Stimulated activated CD4-positive, alpha-beta T cell treated with anti-CD3 and anti-CD28 coated beads, Interleukin-2, amount 100 ng/mL, for 48 hours (primary cell): ENCODE data around the gene SNX2.
"Not testable (repeated sequence)": the region's sequence is repeated elsewhere in the genome, so short reads cannot be mapped to it uniquely, and the experiment has no call there.

ENCODE experiments used
- DNase-seq, 2 donors: peaks; one replicate each; pipeline ENCODE4 v3.0.0-alpha.2; 2020

SNX2 gene, protein sequence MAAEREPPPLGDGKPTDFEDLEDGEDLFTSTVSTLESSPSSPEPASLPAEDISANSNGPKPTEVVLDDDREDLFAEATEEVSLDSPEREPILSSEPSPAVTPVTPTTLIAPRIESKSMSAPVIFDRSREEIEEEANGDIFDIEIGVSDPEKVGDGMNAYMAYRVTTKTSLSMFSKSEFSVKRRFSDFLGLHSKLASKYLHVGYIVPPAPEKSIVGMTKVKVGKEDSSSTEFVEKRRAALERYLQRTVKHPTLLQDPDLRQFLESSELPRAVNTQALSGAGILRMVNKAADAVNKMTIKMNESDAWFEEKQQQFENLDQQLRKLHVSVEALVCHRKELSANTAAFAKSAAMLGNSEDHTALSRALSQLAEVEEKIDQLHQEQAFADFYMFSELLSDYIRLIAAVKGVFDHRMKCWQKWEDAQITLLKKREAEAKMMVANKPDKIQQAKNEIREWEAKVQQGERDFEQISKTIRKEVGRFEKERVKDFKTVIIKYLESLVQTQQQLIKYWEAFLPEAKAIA

DNA sequence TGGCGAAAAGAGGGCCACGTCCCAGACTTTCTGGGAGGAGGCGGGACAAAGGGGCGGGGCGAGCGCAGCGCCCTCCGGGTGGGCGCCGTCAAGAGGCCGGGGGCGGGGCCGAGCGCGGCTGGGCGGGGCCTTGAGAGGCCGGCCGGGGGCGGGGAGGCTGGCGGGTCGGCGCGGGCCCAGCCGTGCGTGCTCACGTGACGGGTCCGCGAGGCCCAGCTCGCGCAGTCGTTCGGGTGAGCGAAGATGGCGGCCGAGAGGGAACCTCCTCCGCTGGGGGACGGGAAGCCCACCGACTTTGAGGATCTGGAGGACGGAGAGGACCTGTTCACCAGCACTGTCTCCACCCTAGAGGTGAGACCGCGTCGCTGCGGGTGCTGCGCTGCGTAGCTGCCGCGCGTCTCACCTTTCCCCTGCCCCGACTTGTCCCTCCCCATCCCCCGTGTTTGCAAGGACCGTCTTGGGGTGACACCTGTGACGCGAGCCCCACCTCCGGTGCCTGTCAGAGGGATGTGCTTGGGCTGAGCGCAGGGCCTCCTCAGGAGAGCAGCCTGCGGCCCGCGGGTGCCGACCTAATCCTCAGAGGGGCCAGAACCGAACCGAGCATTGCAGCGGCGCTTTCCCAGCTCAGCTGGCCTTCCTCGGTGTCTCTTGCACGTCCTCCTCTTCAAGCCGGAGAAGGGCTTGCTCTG is at the start of gene SNX2:
Gene SNX2 (plus strand): TSS at position 220 of the 689 bp plus-strand sequence. CDS start 24 bp downstream, at position 244.
- peak; percentile 85 to 90 for DNase-seq

DNA sequence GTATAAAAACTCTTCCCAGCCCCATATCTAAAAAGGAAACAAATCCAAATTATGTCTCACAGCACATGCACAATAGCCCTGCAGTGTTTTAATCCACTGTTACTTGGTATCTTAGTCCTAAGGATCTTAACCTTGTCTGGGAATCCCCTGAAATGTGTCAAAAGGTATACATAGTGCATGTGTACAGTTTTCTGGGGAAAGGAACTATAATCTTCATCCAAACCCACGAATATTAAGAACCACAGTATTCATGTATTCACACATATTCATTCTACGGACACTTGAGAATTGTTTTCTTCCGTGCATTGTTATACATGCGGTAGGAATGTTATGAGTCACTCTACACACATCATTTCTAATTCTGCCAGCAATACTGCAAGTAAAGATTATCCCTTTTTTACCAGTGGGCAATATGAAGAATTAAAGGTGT is 47.8 kb upstream of the SNX2 start:
- no peak for DNase-seq

DNA sequence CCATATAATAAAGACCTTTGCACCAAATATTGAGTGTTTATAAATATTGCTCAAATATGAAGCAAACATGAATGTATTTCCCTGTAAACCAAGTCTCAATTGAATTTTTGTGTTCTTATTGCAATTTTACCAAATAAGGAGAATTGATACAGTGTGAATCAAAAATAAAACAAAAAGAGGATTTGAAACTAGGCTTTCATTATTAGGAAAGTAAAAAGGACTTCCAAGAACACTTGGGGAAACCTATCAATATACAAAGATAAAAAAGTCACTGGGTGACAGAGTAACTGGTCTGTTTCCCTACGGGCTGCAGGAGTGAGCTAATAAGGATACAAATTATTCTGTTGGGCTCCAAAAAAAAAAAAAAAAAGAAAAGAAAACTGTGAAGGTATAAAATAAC is 44.8 kb upstream of the SNX2 start:
- no peak for DNase-seq

DNA sequence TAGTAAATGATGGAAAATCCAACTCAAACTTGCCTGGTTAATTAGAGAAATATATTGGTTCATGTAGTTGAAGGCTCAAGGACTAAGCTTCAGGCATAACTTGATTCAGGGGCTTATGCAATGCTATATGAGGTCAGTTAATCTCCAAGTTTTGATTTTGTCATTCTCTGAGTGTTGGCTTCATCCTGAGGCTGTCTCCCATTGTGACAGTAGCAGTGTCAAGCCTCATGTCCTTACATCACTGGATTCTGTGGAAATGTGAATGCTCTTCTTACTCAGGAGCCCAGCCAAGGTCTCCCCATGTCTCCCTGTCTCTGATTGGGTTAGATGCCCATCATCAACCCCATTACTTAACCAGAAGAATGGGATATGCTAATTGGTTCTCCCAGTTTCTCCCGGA is 44.4 kb upstream of the SNX2 start:
- no peak for DNase-seq

DNA sequence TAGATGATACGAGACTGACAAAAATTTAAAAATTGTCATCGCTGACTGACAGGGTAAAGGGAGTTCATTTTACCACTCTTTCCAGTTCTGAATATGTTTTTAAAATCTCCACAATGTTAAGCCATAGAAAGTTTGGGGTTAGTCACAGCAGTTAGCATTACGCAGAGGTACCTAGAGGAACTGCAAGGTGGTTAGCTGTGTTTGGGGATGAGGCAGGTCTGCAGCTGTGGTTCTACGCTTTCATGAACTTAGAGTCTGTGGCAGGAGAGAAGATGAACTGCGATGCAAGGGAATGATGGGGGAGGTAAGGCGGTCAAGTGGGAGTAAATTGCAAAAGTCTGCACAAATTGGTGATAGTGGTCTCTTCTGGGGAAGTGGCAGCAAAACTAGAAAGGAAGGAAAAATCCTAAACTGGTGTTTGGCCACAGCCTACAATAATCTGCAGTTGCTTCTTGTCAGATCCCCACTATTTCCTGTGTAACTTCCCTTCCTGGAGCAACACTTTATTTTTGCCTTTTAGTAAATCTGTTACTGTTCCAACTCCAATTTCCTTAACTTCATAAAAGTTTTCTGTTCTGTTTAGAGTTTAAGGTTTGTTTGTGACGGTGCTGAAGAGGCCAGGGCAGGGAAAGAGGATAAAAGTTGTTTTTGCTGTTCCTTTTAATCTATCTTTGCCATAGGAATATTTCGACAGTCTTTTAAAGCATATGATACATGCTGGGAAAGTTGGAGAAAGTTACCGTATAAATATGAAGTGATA is 38.6 kb upstream of the SNX2 start:
- DNase-seq = no peak

DNA sequence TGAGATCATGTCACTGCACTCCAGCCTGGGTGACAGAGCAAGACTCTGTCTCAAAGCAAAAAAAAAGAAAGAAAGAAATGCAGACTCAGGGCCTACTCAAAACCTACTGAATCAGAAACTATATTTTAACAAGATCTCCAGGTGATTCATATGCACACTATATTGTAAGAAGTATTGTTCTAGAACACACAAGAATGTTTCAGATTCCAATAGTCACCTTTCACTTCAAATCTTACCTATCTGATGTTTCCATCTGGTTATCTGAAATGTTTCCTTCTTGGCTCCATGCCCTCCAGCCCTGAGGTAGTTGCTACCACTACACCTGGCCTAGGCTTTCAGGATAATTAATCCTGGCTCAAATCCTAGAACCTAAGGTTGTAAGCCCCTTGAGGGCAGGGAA is 36.8 kb upstream of the SNX2 start:
- no peak for DNase-seq

DNA sequence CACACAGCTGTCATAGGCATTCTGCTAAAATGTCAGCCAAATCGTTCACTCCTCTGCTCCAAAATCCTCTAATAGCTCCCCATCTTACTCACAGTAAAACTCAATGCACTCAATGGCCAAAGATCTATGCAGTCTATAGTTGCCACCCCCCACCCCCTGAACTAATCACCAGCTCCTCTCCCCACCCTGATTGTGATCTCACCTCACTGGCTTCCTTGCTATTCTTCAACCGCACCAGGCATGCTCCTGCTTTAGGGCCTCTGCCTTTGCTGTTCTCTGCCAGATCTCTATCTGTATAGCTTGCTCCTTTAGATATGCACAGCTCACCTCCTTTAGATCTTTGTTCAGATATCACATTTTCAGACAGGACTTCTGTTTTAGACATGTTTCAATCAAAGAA is 33.2 kb upstream of the SNX2 start:
- no peak for DNase-seq

DNA sequence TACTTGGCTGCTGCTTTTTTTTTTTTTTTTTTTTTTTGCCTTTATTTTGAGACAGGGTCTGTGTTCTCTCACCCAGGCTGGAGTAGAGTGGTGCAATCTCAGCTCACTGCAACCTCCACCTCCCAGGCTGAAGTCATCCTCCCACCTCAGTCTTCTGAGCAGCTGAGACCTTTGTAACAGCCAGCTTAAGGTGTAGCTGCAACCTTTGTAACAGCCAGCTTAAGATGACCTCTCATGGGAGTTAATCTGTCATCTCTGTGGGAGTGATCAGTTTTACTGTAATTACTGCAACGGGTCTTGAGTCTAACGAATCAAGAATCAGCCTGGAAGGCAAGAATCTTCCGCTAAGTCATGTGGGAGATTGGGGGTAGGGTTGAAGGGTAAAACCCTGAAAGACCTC is 31.6 kb upstream of the SNX2 start:
- no peak for DNase-seq

DNA sequence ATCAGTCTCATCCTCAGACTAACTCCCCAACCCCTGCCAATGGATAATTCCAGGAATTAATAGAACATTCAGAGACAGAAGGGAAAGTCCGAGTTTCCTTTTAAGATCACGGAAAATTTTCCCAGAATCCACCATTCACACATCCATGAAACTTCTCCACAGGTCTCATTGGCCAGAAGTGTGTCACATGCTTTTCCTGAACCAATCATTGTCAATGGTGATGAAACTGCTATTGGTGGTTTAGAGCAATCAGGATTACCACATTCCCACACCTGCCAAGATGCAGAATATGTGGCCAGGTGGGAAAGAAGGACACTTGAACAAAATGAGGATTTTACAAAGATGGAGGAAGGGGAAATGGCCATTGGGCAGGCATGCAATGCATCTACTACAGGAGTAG is 29.3 kb upstream of the SNX2 start:
- DNase-seq = no peak

DNA sequence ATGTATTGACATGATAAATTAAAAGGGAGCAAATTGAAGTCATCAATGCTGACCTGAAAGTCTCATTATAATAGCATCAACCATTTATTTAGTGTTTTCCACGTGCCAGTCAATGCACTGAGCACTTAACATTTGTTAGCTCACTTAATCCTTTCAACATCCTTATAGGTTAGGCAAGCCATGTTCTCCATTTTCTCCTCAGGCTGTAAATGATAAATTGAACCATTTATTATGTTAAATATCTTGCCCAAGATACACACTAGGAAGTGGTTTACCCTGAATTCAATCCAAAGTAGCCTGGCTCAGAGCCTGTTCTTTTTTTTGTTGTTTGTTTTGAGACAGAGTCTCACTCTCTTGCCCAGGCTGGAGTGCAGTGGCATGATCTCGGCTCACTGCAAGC is 25.0 kb upstream of the SNX2 start:
- DNase-seq = no peak

DNA sequence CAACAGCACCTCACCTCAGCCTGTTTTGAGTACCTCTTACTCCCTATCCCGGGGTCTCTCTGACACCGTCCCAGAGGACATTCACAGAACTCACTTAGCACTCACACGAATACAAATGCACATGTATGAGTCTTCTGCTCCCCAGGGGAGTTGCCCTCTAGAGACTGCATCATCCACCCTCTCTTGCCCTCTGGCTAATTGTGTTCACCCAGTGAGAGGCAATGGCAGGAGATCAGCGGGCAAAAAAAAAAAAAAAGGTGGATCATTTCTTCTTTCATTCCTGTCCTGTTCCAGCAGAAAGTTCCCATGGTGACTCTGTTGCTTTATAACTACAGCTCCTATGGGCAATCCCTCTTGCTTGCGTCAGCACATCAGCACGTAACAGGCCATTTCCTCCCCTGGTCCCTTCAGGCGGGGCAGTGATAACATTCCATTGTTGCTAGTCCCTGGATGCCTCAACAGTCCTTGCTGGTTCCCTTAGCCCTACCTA is 23.5 kb upstream of the SNX2 start:
- DNase-seq = no peak

DNA sequence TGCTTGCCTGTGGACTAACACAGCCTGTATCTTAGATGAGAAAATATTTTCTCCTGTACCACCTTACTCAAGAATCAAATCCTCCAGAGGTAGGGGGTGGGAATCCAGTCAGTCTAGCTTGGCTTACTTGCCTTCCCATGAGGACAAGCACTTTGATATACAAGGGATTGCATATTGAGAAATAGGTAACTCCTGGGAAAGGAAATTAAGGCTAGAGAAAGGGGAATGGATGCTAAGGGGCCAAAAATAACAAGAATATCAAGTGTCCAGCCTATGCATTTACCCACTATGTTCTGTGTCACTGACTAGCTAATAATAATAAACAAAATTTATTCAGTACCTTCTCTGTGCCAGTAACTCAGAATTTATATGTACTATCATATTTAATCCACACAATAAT is 21.4 kb upstream of the SNX2 start:
- no peak for DNase-seq

DNA sequence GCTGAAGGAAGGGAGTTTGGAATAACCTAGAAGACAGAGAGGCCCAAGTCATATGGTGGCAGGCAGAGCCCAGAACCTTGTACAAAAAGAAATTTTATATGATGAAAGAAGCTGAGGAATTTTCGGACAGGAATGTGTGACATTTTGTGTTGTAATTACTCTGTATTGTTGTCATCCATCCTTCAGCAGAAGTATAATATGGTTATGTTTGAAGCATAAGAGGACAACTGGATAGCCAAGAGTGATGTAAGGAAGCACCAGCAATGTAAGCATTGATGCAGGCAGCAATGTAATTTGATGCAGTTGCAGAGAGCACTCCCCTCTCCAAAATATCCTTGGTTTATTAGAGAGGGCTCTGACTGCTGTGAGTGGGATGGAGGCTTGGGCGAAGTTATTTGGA is 19.1 kb upstream of the SNX2 start:
- DNase-seq = no peak

DNA sequence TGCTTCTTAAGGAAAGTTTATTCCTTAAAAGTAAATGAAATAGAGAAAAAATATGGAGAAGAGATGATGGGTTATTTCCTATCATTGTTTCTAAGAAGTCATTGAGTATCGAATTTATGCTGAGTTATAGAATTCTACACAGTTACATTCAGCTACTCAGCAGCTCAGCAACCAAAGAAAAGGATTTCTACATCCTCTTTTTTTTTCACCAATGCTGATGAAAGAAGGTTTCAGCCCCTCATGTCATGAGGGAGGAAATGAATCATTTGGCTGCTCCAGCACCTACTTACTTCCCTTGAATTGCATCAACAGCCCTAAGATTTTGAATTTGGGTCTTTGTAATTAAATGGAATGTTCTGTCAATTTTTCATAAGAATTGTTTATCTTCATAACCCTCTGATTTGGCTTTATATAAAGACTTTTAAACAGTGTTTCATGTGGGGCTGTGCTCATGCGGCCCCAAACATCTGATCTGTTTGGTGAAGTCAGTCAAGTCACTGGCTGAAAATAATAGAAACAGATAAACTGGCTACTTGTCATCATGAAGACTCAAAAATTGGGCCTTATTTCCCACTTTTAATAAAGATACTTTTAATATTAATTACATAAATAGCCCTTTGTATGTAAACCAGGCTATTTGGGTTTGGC is 18.5 kb upstream of the SNX2 start:
- no peak for DNase-seq

DNA sequence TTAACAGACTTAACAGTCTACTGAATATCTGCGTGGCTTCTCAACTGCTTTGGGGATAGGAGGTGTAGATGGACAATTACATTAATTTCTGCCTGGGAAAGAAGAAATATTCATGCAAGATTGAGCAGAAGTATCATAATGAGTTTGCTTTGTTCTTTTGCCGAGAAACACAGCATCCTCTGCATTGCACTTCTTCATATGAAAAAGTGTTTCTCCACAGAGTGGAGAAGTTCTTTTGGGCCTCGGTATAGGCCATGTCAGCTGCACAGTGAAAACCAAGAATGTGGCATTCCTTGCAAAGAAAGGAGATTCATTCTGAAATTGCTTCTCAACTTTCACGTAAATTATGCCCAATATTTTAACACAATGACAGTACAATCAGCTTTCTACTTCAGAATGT is 17.6 kb upstream of the SNX2 start:
- no peak for DNase-seq

DNA sequence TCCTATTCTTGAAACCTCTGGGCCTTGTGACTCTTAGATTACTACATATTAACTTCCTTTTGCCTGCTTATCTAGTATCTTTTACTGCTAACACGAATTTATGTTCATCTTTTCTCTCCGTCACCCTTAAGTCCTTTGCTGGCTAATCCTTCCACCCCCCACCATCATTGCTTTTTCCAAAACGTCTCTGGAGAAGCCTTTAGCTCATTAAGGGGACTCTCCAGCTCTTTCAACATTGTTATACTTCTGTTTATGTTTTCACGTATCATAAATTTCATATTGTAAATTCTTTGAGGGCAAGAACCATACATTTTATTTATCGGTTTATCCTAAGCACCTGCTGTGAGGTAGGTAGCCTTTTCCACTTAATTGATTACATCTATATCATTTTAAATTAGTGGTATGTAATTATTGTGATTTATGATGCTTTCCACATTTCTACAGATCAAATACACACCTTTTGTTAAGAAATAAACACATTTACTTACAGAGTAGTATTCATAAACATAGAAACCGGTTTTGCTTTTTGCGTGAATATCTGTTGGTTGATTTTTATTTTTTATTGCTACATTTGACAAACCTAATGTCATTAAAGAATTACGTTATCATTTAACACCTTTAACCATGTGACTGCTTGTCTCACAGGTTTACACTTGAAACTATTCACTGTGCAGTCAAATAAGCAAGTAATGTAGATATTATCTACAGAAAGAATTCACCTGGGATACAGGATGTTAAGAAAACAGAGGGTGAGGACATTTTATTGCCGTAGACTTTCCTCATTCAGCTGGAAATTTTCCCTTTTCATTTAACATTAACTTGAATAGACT is 15.4 kb upstream of the SNX2 start:
- DNase-seq = no peak

DNA sequence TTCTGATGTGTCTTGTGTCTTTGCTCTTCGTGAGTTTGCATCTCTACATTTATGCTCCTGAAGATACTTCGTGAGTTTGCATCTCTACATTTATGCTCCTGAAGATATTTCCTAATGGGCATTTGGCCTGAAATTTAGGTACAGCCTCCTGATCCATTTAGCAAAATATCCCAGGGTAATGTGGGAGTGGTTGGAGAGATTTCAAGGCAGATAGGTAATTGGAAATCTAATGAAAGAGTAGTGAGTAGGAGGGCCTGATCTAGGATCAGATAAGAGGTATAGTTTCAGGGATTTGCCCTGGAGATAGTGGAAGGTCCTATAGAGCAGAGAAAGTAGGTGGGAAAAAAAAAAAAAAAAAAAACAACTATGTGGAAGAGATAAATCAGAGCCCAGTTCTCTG is 14.6 kb upstream of the SNX2 start:
- no peak for DNase-seq

DNA sequence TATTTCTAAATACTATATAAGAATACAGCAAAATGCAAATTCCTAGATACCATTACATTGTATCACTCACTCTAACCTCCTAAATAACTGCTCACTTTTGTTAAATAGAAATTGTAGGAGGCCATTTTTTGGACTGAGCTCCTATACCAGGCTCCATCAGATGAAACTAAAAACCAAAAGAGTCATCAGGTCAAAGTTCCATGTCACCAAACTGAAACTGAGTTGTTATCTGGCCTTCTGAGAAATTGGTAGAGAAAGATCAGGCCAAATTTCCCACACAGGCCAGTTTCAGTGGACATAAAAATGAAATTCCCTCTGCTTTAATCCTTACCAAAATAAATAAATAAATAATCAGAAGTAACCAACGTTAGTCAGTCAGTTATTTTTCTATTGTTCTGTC is 13.8 kb upstream of the SNX2 start:
- DNase-seq = no peak

DNA sequence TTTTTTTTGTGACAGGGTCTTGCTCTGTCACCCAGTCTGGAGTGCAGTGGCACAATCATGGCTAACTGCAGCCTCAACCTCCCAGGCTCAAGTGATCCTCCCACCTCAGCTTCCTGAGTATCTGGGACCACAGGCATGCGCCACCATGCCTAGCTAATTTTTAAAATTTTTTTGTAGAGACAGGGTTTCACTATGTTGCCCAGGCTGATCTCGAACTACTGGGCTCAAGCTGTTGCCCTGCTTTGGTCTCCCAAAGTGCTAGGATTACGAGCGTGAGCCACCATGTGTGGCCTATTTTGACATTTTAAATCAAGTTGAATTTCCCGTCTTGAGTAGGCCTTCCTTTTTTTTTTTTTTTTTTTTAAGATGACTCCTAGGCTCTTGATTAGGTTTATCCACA is 13.0 kb upstream of the SNX2 start:
- DNase-seq = not testable (repeated sequence)

DNA sequence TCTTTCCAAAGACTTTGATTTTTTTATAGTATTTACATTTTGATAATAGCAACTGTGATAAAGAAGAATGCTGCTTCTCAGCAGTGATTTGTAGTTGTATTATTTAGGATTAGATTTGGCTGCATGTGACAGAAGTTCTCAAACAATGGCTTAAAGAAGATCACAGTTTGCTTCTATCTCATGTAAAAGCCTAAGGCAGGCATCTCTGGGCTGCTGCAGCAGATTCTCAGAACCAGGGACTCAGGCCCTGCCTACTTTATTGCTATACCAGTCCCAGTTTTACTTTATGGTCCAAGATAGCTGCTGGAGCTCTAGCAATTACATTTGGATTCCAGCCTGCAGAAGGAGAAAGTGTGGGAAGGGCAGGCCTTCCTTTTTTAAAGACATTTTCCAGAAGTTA is 8.8 kb upstream of the SNX2 start:
- no peak for DNase-seq

DNA sequence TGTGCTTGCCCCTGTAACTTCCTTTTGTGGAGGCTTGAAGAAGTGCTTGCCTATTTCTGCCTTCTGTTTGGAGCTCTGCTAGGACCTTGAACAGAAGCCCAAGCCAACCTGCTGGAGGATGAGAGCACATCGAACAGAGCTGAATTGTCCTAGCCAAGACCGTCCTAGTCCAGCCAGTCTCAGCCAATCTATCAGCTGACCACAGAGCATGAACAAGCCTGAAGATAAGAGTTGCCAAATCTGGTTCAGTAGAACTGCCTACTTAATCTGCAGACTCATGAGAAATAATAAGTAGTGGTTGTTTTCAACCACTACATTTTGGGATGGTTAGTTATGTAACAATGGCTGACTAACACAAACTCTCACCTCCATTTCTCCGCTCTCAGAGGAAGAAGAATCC is 4.4 kb upstream of the SNX2 start:
- DNase-seq = no peak

DNA sequence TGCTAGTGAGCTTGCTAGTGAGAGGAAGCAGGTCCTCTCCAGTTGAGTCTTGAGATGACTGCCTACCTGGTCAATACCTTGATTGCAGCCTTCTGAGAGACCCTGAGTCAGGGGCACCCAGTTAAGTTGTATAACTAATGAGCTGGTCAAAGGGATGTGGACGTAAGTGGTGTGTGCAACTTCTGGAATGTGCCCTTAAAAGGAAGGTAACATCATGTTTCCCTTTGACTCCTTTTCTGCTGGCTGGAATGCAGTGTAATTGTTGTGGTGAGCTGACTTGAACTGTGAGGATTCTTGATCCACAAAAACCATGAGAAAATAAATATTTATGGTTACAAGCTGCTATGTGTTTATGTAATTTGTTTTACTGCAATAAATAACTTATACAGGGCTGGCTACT is 2.4 kb upstream of the SNX2 start:
- DNase-seq = no peak
